RWPE2 (cell line): ENCODE data around the gene INHBA.

Experiments used
- ATAC-seq: fragments of 200-7000 bp; cut with Tn5 transposase; 3 replicates; pipeline ENCODE4 v1.9.1; 2021; ENCODE audit warnings: low read depth
- DNase-seq: peaks from one replicate; pipeline ENCODE4 v3.0.0-alpha.2; 2020; ENCODE audit warnings: low spot score
- H3K27ac ChIP-seq: fragments of 450-650 bp; 2 replicates; pipeline ENCODE4 v1.5.1; 2017; ENCODE audit warnings: mild to moderate bottlenecking; ENCODE audit not compliant: poor library complexity, severe bottlenecking
- H3K27me3 ChIP-seq: fragments of 250-450 bp; sonication (Bioruptor Pico); 2 replicates; pipeline ENCODE4 v1.5.1; 2021; ENCODE audit warnings: mild to moderate bottlenecking, moderate library complexity; ENCODE audit not compliant: insufficient read depth, poor library complexity, severe bottlenecking
- H3K36me3 ChIP-seq: fragments of 250-450 bp; sonication (Bioruptor Pico); 2 replicates; pipeline ENCODE4 v1.5.1; 2020; ENCODE audit warnings: low read depth, mild to moderate bottlenecking, moderate library complexity
- H3K4me1 ChIP-seq: fragments of 250-450 bp; sonication (Bioruptor Pico); 2 replicates; pipeline ENCODE4 v1.5.1; 2021; ENCODE audit warnings: mild to moderate bottlenecking, moderate library complexity; ENCODE audit not compliant: insufficient read depth, poor library complexity, severe bottlenecking
- H3K4me3 ChIP-seq: fragments of 250-450 bp; sonication (Bioruptor Pico); 2 replicates; pipeline ENCODE4 v1.5.1; 2021; ENCODE audit warnings: mild to moderate bottlenecking, moderate library complexity; ENCODE audit not compliant: severe bottlenecking
- H3K9me3 ChIP-seq: fragments of 250-450 bp; sonication (Bioruptor Pico); 2 replicates; pipeline ENCODE4 v1.5.1; 2021; ENCODE audit warnings: mild to moderate bottlenecking, moderate library complexity; ENCODE audit not compliant: severe bottlenecking
- TF ChIP-seq, protein P1 (sequence below): fragments of 450-650 bp; IDR thresholded peaks from one replicate; pipeline ENCODE4 v1.5.1; 2017; ENCODE audit warnings: mild to moderate bottlenecking, moderate library complexity; ENCODE audit not compliant: poor library complexity, severe bottlenecking

The INHBA gene

DNA sequence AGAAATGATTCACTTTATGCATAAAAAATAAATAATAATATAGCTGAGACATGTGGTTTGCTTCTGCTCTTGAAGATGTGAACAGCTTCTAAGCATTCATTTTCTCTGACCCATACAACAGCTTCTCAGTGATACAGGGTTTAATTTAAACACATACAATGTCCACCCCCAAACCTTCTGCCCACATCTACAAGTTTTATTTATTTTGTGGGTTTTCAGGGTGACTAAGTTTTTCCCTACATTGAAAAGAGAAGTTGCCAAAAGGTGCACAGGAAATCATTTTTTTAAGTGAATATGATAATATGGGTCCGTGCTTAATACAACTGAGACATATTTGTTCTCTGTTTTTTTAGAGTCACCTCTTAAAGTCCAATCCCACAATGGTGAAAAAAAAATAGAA is 17.2 kb downstream of the INHBA start:
- Histone ChIP-seq H3K36me3 (peaks cover 36% of the 10 kb centered on the region), H3K4me1 (no peaks in the 10 kb centered on the region), H3K4me3 (no peak overlapping the region), H3K27me3 (no peaks in the 10 kb centered on the region), H3K9me3 (no peaks in the 10 kb centered on the region), H3K27ac (peak overlapping the region; percentile 51)
- no peak for DNase-seq
- ATAC-seq = peak; percentile 8; the same call in 1 of the 3 replicates
- TF ChIP-seq, protein P1, sequence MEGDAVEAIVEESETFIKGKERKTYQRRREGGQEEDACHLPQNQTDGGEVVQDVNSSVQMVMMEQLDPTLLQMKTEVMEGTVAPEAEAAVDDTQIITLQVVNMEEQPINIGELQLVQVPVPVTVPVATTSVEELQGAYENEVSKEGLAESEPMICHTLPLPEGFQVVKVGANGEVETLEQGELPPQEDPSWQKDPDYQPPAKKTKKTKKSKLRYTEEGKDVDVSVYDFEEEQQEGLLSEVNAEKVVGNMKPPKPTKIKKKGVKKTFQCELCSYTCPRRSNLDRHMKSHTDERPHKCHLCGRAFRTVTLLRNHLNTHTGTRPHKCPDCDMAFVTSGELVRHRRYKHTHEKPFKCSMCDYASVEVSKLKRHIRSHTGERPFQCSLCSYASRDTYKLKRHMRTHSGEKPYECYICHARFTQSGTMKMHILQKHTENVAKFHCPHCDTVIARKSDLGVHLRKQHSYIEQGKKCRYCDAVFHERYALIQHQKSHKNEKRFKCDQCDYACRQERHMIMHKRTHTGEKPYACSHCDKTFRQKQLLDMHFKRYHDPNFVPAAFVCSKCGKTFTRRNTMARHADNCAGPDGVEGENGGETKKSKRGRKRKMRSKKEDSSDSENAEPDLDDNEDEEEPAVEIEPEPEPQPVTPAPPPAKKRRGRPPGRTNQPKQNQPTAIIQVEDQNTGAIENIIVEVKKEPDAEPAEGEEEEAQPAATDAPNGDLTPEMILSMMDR = no peak

DNA sequence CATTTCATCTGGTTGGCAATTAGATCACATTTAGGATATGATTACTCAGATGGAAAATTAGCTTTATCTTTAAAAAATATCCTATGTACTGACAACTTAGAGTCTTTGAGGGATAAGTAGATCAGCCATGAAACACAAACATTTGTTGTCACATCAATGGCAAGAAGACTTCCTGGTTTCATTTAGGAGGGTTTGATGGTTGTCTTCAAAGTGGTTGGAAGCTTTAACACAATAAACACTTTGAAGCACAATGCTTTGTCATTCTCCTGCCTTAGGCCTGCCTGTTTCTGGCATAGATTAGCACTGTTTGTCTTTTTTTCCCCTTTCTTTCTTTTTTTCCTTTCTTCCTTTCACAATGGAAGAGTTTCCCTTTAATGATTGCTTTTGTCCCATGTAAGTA is 20.5 kb downstream of the INHBA start:
- TF ChIP-seq, protein P1 = no peak
- Histone ChIP-seq H3K27me3 (no peaks in the 10 kb centered on the region), H3K9me3 (no peaks in the 10 kb centered on the region), H3K4me3 (no peak overlapping the region), H3K36me3 (peaks cover 5% of the 10 kb centered on the region), H3K27ac (no peak overlapping the region), H3K4me1 (no peaks in the 10 kb centered on the region)
- ATAC-seq (peak; percentile 2; the same call in 1 of the 3 replicates), DNase-seq (no peak)

DNA sequence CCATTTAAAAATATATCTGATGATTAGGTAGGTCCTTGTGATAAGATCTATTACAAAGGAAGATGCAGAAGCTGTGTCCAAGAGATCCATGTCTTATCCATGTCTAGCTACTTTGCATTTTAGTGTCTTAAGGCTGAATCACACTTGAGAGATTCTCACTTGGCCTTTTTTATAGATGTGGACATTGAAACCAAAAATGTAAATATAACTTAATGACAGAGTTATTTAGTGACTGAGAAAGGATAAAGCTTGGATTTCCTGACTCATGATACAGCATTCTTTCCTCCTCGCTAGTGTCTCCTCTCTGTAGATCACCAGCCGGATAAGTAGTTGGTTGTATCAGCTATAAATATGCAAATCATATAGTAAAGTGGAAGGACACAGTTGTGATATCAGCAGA is 23.3 kb downstream of the INHBA start:
- no peaks in the 10 kb centered on the region for H3K27me3 ChIP-seq
- H3K9me3 ChIP-seq = no peaks in the 10 kb centered on the region
- no peak overlapping the region for H3K27ac ChIP-seq
- no peak overlapping the region for H3K4me3 ChIP-seq
- no peaks in the 10 kb centered on the region for H3K36me3 ChIP-seq
- DNase-seq (no peak), ATAC-seq (no peak)
- H3K4me1 ChIP-seq = no peaks in the 10 kb centered on the region
- TF ChIP-seq, protein P1 = no peak

DNA sequence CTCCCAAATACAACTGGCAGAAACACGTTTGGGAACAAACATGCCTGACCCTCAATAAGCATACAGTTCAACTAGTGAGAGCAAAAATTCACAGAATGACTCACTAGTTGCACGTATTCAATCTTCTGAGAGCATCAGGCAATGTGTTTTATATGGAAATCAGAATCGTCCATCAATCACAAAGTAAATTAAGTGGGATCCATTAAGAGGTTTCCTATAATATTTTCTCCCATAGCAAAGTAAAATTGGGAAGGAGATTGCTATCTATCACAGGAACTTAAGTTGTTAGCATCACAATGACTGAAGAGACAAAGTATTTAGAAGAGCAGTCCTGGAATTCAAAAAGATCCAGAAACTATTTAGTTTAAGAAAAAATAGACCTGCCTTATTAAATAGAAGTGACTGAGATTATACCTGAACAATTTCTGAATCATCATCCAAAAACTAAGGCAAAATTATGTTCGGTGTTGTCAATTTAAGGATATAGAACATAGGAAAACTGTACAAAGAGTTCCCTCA is 28.3 kb downstream of the INHBA start:
- ATAC-seq (no peak), DNase-seq (no peak)
- Histone ChIP-seq H3K4me3 (no peak overlapping the region), H3K4me1 (no peaks in the 10 kb centered on the region), H3K27ac (no peak overlapping the region), H3K9me3 (no peaks in the 10 kb centered on the region), H3K36me3 (no peaks in the 10 kb centered on the region), H3K27me3 (no peaks in the 10 kb centered on the region)
- TF ChIP-seq, protein P1 = no peak

DNA sequence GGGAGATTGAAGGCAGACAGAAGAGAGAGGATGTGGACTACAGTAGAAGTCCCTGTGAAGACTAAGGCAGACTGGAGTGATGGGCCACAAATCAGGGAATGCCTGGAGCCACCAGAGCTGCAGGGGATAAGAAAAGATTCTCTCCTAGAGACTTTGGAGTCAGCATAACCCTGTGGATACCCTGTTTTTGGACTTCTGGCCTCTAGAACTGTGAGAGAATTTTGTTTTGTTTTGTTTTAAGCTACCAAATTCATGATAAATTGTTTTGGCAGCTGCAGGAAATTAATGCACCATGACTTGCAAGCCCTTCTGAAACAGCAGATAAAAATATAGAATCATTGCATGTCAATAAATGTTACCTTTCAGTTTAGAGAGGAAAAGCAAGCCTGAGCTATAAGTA is 41.3 kb downstream of the INHBA start:
- Histone ChIP-seq H3K9me3 (no peaks in the 10 kb centered on the region), H3K4me1 (no peaks in the 10 kb centered on the region), H3K27me3 (no peaks in the 10 kb centered on the region), H3K36me3 (no peaks in the 10 kb centered on the region), H3K27ac (no peak overlapping the region), H3K4me3 (no peak overlapping the region)
- DNase-seq (no peak), ATAC-seq (no peak)
- TF ChIP-seq, protein P1 = no peak
